Gastroesophageal sphincter (tissue), 4 donors: ENCODE results near the gene NT5C2. TPM values are rescaled to one million over a fixed set of nuclear protein-coding genes. Genes with fewer than 3 reads are reported as not detected.
"Not testable (repeated sequence)": the region's sequence is repeated elsewhere in the genome, so short reads cannot be mapped to it uniquely, and the experiment has no call there.

ENCODE experiments used
- ATAC-seq: fragments of 150-250 bp; one replicate; pipeline ENCODE4 v1.9.1; 2016; ENCODE audit warnings: mild to moderate bottlenecking, moderate library complexity
- H3K27ac ChIP-seq, 4 donors: fragments of 200-600 bp; sonication (generic) in 3 of 4; 1 replicate in 3 of 4; 2 replicates in 1 of 4; pipeline ENCODE4 v1.5.1; 2016 to 2019
- H3K27me3 ChIP-seq: fragments of 200-600 bp; sonication (generic); one replicate; pipeline ENCODE4 v1.5.1; 2019
- H3K36me3 ChIP-seq, 2 donors: fragments of 200-600 bp; sonication (generic); one replicate each; pipeline ENCODE4 v1.5.1; 2019; ENCODE audit warnings: control low read depth in 1 of 2
- H3K4me1 ChIP-seq, 3 donors: fragments of 200-600 bp; sonication (generic); 1 replicate in 2 of 3; 2 replicates in 1 of 3; pipeline ENCODE4 v1.5.1; 2016 to 2019; ENCODE audit warnings: control low read depth in 2 of 3
- H3K4me3 ChIP-seq, 2 donors: fragments of 200-600 bp; sonication (generic); one replicate each; pipeline ENCODE4 v1.5.1; 2019; ENCODE audit warnings: mild to moderate bottlenecking in 1 of 2, moderate library complexity in 1 of 2
- H3K9me3 ChIP-seq, 3 donors: fragments of 200-600 bp; sonication (generic); one replicate each; pipeline ENCODE4 v1.5.1; 2017 to 2019; ENCODE audit warnings: control low read depth in 2 of 3
- EP300 ChIP-seq: sonication (generic); formaldehyde crosslinking; IDR thresholded peaks from one replicate; pipeline ENCODE4 v1.6.1; 2017; ENCODE audit warnings: antibody characterized with exemption, mild to moderate bottlenecking
- POLR2A ChIP-seq, 2 donors: fragments of 450-650 bp; IDR thresholded peaks; one replicate each; pipeline ENCODE4 v1.6.1; 2017; ENCODE audit warnings: antibody characterized with exemption in 2 of 2, mild to moderate bottlenecking in 2 of 2, moderate library complexity in 1 of 2
- POLR2AphosphoS5 ChIP-seq: sonication (generic); formaldehyde crosslinking; IDR thresholded peaks from one replicate; pipeline ENCODE4 v1.6.1; 2017; ENCODE audit warnings: antibody characterized with exemption
- WGBS, 2 donors: methylation state at CpG; one replicate each; pipeline ENCODE4 v1.1.5; 2018; ENCODE audit warnings: low coverage in 1 of 2; 5-methylcytosine and 5-hydroxymethylcytosine counted together
- total RNA-seq, 4 donors: library from RNA; depleted of rRNA; stranded (reverse); fragments of >200 nt; gene quantifications; one replicate each; pipeline ENCODE4 v1.1.0, GENCODE V29; 2016
- TF ChIP-seq, protein P1 (sequence below), 4 experiments: fragments of 200-600 bp in 2 of 4; fragments of 450-650 bp in 2 of 4; sonication (generic) in 1 of 4; IDR thresholded peaks; one replicate each; pipeline ENCODE4 v1.5.1; 2017 to 2019; ENCODE audit warnings: antibody characterized with exemption in 4 of 4, mild to moderate bottlenecking in 2 of 4, moderate library complexity in 2 of 4

The NT5C2 gene
- total RNA-seq, 4 donors from 2014 or later, result 63.4 to 71.9 (median 71.1) TPM

GRCh38 chr10:103224133-103224532 is 31.1 kb upstream of the NT5C2 start:
- TF ChIP-seq POLR2AphosphoS5 (no peak), POLR2A (IDR thresholded peaks at IDR 0.05) (no peak)
- TF ChIP-seq, protein P1, sequence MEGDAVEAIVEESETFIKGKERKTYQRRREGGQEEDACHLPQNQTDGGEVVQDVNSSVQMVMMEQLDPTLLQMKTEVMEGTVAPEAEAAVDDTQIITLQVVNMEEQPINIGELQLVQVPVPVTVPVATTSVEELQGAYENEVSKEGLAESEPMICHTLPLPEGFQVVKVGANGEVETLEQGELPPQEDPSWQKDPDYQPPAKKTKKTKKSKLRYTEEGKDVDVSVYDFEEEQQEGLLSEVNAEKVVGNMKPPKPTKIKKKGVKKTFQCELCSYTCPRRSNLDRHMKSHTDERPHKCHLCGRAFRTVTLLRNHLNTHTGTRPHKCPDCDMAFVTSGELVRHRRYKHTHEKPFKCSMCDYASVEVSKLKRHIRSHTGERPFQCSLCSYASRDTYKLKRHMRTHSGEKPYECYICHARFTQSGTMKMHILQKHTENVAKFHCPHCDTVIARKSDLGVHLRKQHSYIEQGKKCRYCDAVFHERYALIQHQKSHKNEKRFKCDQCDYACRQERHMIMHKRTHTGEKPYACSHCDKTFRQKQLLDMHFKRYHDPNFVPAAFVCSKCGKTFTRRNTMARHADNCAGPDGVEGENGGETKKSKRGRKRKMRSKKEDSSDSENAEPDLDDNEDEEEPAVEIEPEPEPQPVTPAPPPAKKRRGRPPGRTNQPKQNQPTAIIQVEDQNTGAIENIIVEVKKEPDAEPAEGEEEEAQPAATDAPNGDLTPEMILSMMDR (IDR thresholded peaks at IDR 0.05), result no peak
- WGBS, 2 donors, result 88% methylated on average over 4 of the region's 4 CpGs
- ATAC-seq, result no peak

GRCh38 chr10:103216362-103216761 is 23.3 kb upstream of the NT5C2 start:
- not testable (repeated sequence) for H3K27ac ChIP-seq

More at GRCh38 chr10:103224133-103224532, 31.1 kb upstream of the NT5C2 start:
- no peaks in the 10 kb centered on the region for H3K27me3 ChIP-seq
- peaks cover 0 to 29% (median 0%) of the 10 kb centered on the region in 3 donors for H3K9me3 ChIP-seq
- peaks cover 0 to 17% (median 0%) of the 10 kb centered on the region in 3 donors for H3K4me1 ChIP-seq
- H3K27ac ChIP-seq, result no peak overlapping the region
- no peaks in the 10 kb centered on the region for H3K36me3 ChIP-seq
- H3K4me3 ChIP-seq, result no peak overlapping the region

DNA sequence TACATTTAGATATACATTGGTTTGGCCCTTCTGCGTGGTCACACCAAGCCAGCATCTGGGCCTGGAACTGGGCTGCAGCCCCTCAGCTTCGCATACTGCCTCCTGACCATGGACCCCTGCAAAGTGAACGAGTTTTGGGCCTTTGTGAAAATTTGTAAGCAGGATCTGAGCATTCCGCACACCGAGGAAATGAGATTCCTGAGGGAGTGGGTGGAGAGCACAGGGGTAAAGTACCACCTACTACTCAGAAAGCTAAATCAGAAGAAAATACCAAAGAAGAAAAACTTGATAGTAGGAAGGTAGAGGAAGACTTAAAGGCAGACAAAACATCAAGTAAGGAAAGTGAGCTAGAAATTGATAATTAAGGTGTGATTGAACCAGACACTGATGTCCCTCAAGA is 22.5 kb upstream of the NT5C2 start:
- ATAC-seq, result no peak
- H3K36me3 ChIP-seq, result no peaks in the 10 kb centered on the region
- peaks cover 0 to 6% (median 0%) of the 10 kb centered on the region in 3 donors for H3K9me3 ChIP-seq
- H3K4me3 ChIP-seq, result no peak overlapping the region
- TF ChIP-seq, protein P1 (IDR thresholded peaks at IDR 0.05), result no peak
- WGBS, 2 donors, result 67% methylated on average over 3 of the region's 5 CpGs; no CpG with 5 or more reads in 1 of the 2 donors
- H3K27ac ChIP-seq, result no peak overlapping the region
- H3K27me3 ChIP-seq, result no peaks in the 10 kb centered on the region
- no peaks in the 10 kb centered on the region for H3K4me1 ChIP-seq

More at GRCh38 chr10:103216362-103216761, 23.3 kb upstream of the NT5C2 start:
- H3K9me3 ChIP-seq, H3K27me3 ChIP-seq, H3K4me1 ChIP-seq, H3K36me3 ChIP-seq, H3K4me3 ChIP-seq, ATAC-seq: not testable (repeated sequence)
- 36 to 46% methylated on average over 2 to 4 of the region's 4 CpGs for WGBS, 2 donors

- not testable (repeated sequence) for H3K36me3 ChIP-seq, H3K27me3 ChIP-seq, H3K4me3 ChIP-seq, ATAC-seq, H3K27ac ChIP-seq, H3K4me1 ChIP-seq
- peaks cover 0 to 17% (median 0%) of the 10 kb centered on the region in 3 donors for H3K9me3 ChIP-seq
- WGBS, 2 donors, result 86 to 91% methylated on average over 2 to 4 of the region's 4 CpGs
Measured at GRCh38 chr10:103210262-103210661, 17.2 kb upstream of the NT5C2 start.

- H3K36me3 ChIP-seq, H3K4me1 ChIP-seq, H3K27me3 ChIP-seq, H3K4me3 ChIP-seq, H3K27ac ChIP-seq, ATAC-seq: not testable (repeated sequence)
- peaks cover 0 to 17% (median 0%) of the 10 kb centered on the region in 3 donors for H3K9me3 ChIP-seq
- 10% methylated on average over 2 of the region's 3 CpGs; no CpG with 5 or more reads in 1 of the 2 donors for WGBS, 2 donors
Measured at GRCh38 chr10:103207643-103208042, 14.6 kb upstream of the NT5C2 start.

GRCh38 chr10:103207141-103207540 is 14.1 kb upstream of the NT5C2 start:
- TF ChIP-seq, protein P1 (IDR thresholded peaks at IDR 0.05), result no peak
- no peak for TF ChIP-seq POLR2A (IDR thresholded peaks at IDR 0.05)
- TF ChIP-seq EP300, result no peak
- Histone ChIP-seq H3K4me1 (no peaks in the 10 kb centered on the region), H3K27me3 (no peaks in the 10 kb centered on the region), H3K4me3 (no peak overlapping the region), H3K9me3 (peaks cover 0 to 17% (median 0%) of the 10 kb centered on the region in 3 donors), H3K27ac (no peak overlapping the region), H3K36me3 (no peaks in the 10 kb centered on the region)
- ATAC-seq, result no peak
- WGBS, 2 donors, result 60 to 85% methylated on average over 1 to 2 of the region's 2 CpGs

- WGBS, 2 donors, result 73 to 75% methylated on average over 3 of the region's 3 CpGs
- not testable (repeated sequence) for H3K4me3 ChIP-seq, H3K27ac ChIP-seq, H3K36me3 ChIP-seq, H3K27me3 ChIP-seq, ATAC-seq, H3K4me1 ChIP-seq
- peaks cover 0 to 17% (median 0%) of the 10 kb centered on the region in 3 donors for H3K9me3 ChIP-seq
Measured at GRCh38 chr10:103206715-103207114, 13.6 kb upstream of the NT5C2 start.

DNA sequence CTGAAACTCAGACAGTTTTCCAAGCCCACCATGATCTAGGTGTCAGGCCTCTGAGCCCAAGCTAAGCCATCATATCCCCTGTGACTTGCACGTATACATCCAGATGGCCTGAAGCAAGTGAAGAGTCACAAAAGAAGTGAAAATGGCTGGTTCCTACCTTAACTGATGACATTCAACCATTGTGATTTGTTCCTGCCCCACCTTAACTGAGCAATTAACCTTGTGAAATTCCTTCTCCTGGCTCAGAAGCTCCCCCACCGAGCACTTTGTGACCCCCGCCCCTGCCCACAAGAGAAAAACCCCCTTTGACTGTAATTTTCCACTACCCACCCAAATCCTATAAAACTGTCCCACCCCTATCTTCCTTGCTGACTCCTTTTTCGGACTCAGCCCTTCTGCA is 12.3 kb upstream of the NT5C2 start:
- not testable (repeated sequence) for H3K4me1 ChIP-seq, H3K27me3 ChIP-seq, H3K36me3 ChIP-seq, ATAC-seq, H3K9me3 ChIP-seq, H3K27ac ChIP-seq, H3K4me3 ChIP-seq
- WGBS, 2 donors, result 73 to 75% methylated on average over 1 to 3 of the region's 4 CpGs
